ENCODE results near the gene HOXA3. TPM values are rescaled to one million over a fixed set of nuclear protein-coding genes. Genes with fewer than 3 reads are reported as not detected.

Gene HOXA3
- total and polyA plus RNA-seq, 2 of the 13 experiments (the other 11 are each of a cell fraction or from before 2014, with no cell fraction given): 2.9 to 4.6 TPM

- Histone ChIP-seq H3K79me2 (ENCODE audit: insufficient read depth, low read length) (peaks cover 57% of the 10 kb centered on the region), H3K36me3 (replicated peaks in 1 of 2; ENCODE audit: control insufficient read depth in 1 of 2, insufficient read depth in 2 of 2, low read length in 2 of 2) (peaks cover 0 to 7% of the 10 kb centered on the region in 2 experiments; a peak in 2 of 5 replicates), H3K4me1 (ENCODE audit: insufficient read depth, low read length) (peaks cover 48% of the 10 kb centered on the region), H3K27ac (ENCODE audit: extremely low read length, insufficient read depth, low read length) (no peak overlapping the region), H3K9ac (ENCODE audit: insufficient read depth, low read depth, low read length) (no peak overlapping the region), H3K4me2 (ENCODE audit: low read depth, low read length) (peak overlapping the region; percentile 87), H3K9me3 (ENCODE audit: low read length) (no peaks in the 10 kb centered on the region), H2AFZ (ENCODE audit: low read length) (no peak overlapping the region), H4K20me1 (ENCODE audit: insufficient read depth, low read length) (peaks cover 13% of the 10 kb centered on the region), H3K4me3 (replicated peaks in 1 of 3; ENCODE audit: insufficient read depth in 1 of 3, low read depth in 2 of 3, low read length in 3 of 3) (0 out of 6 replicates have a peak overlapping the region, but pooled peaks of 1 of the 3 experiments have one; percentile 87), H3K27me3 (ENCODE audit: control insufficient read depth in 1 of 2, insufficient read depth in 2 of 2, low read length in 2 of 2) (no peaks in the 10 kb centered on the region; a peak in 1 of 5 replicates)
- no peak for DNase-seq (ENCODE audit: low spot score)
- FAIRE-seq: no peak
- intact Hi-C loops (cut with micrococcal nuclease; ENCODE audit: unreplicated experiment) (no loop called here), in situ Hi-C loops (cut with HindIII; ENCODE audit: extremely low pct_ligation_motif_present, low pct_unique_long_range_greater_than_20kb) (no loop called here)
- 82% methylated on average over 1 of the region's 1 CpG for WGBS (ENCODE audit: low lambda C conversion rate)
- CTCF ChIA-PET (ENCODE audit: low intra/inter-chr PET ratio, low total read pairs): no interaction called here
- TF ChIP-seq ZNF530 (CRISPR knock-in tag; IDR thresholded peaks at IDR 0.05; ENCODE audit: low read depth) (no peak), ZNF263 (CRISPR knock-in tag; IDR thresholded peaks at IDR 0.05) (peak; percentile 91), ARHGAP35 (CRISPR knock-in tag; IDR thresholded peaks at IDR 0.05; ENCODE audit: borderline replicate concordance) (no peak), NCOA5 (CRISPR knock-in tag; IDR thresholded peaks at IDR 0.05) (no peak)
- BruUV-seq (replicated peaks): no TSS peak
- POLR2A ChIA-PET: interaction anchor here (0.9 to 5.8 kb wide), 6 partner anchors 8 to 29 kb away, joined by 3 to 118 read pairs (median 4); partner anchors contain the start of gene HOXA4
- no peak for ATAC-seq
These were observed 32.9 kb downstream of the HOXA3 start for GRCh38 chr7:27119412-27119911.

GRCh38 chr7:27118580-27118979 is 33.8 kb downstream of the HOXA3 start:
- ATAC-seq: no peak
- no peak for FAIRE-seq
- in situ Hi-C loops (cut with HindIII; ENCODE audit: extremely low pct_ligation_motif_present, low pct_unique_long_range_greater_than_20kb): no loop called here
- no peaks in the 10 kb centered on the region; a peak in 1 of 5 replicates for H3K27me3 ChIP-seq (ENCODE audit: control insufficient read depth in 1 of 2, insufficient read depth in 2 of 2, low read length in 2 of 2)
- DNase-seq (ENCODE audit: low spot score): no peak
- ChIA-PET POLR2A (interaction anchor here (5.8 kb wide), 1 partner anchor 14 kb away, joined by 118 read pairs; the partner anchor contains the start of gene HOXA4), CTCF (ENCODE audit: low intra/inter-chr PET ratio, low total read pairs) (no interaction called here)
- peak overlapping the region; percentile 39 for H3K4me2 ChIP-seq (ENCODE audit: low read depth, low read length)
- no TSS peak for BruUV-seq (replicated peaks)
- intact Hi-C loops (cut with micrococcal nuclease; ENCODE audit: unreplicated experiment): no loop called here
- H3K9ac ChIP-seq (ENCODE audit: insufficient read depth, low read depth, low read length): no peak overlapping the region
- peaks cover 40% of the 10 kb centered on the region for H3K4me1 ChIP-seq (ENCODE audit: insufficient read depth, low read length)
- H4K20me1 ChIP-seq (ENCODE audit: insufficient read depth, low read length): peaks cover 13% of the 10 kb centered on the region
- no peak overlapping the region for H3K27ac ChIP-seq (ENCODE audit: extremely low read length, insufficient read depth, low read length)
- no peak overlapping the region for H3K4me3 ChIP-seq (replicated peaks in 1 of 3; ENCODE audit: insufficient read depth in 1 of 3, low read depth in 2 of 3, low read length in 3 of 3)
- H3K36me3 ChIP-seq (replicated peaks in 1 of 2; ENCODE audit: control insufficient read depth in 1 of 2, insufficient read depth in 2 of 2, low read length in 2 of 2): peaks cover 0 to 6% of the 10 kb centered on the region in 2 experiments; a peak in 2 of 5 replicates
- no peak overlapping the region for H2AFZ ChIP-seq (ENCODE audit: low read length)
- TF ChIP-seq SAFB2 (CRISPR knock-in tag; IDR thresholded peaks at IDR 0.05; ENCODE audit: borderline replicate concordance, low read depth) (no peak), NR2F2 (IDR thresholded peaks at IDR 0.05; ENCODE audit: borderline replicate concordance, low read depth) (no peak), ATF5 (CRISPR knock-in tag; IDR thresholded peaks at IDR 0.05; ENCODE audit: low read depth) (no peak)
- WGBS (ENCODE audit: low lambda C conversion rate): 95% methylated on average over 3 of the region's 3 CpGs
- H3K79me2 ChIP-seq (ENCODE audit: insufficient read depth, low read length): peaks cover 57% of the 10 kb centered on the region
- H3K9me3 ChIP-seq (ENCODE audit: low read length): no peaks in the 10 kb centered on the region

Data from HepG2 (cell line).